SKM-1 treated with dmso at 0.1 percent for 144 hours (cell line): ENCODE results near the gene TMTC1.

Source experiments
- DNase-seq: peaks from one replicate; lab custom pipeline; 2025; ENCODE audit not compliant: unreplicated experiment; lab: John Stamatoyannopoulos, UW

Gene TMTC1

DNA sequence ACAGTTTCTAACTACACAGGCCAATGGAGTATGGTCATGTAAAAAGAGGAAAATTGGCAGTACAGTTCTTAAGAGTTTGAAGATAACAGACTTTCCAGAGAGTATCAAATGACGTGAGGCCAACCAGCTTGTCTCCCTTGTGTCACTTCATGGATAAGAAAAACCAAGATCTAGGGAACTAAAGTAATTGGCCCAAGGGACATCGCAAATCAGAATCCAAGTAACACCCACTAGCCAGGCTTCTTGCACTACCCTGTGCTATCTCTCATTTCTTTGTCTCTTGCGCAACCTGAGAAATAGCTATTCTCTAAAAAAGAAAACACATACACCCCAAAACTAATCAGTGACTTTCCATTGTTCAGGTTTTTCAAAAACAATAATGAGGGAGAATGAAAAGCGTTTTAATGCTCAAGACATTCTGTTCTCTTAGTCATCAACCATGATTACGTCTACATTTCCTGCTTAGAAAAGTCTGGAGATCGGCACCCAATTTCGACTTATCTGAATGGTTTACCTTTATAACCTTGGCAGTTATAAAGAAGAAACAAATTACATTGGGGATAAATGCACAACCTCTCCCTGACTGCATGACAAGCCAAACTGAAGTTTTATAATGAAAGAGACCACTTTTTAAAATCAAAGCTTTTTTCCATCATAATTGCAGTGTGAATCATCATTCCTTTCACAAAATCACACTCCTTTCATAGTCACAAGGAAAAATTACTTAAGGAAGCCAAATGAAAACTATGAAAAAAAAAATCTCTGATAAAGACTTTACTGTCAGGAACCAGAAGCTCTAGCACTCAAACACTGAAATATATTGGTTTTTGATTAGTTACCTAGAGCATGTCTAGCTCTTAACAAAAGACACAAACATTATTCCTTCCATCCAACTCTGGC, 42.1 kb downstream of the TMTC1 start:
- no peak for DNase-seq

DNA sequence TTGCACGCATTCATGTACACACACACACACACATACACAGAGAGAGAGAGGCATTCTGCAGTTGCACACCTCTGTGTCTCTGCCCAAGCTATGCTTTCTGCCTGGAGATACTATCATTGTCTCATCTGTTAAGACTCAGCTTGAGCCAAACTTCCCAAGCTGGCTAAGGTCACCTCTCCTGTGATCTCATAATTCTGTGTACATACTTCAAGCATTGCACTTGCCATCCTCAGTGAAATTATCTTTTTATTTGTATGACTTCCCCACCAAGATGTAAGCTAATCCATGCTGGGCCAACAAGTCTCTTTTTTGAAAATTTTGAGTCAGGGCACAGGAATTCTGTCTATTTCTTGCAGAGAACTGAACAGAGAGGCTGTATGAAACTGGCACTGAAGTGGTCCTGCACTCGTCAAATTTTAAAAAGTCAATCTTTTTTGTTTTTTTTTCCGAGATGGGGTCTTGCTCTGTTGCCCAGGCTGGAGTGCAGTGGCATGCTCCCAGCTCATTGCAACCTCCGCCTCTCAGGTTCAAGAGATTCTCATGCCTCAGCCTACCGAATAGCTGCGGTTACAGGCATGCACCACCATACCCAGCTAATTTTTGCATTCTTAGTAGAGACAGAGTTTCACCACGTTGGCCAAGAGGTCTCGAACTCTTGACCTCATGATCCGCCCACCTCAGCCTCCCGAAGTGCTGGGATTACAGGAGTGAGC, 44.3 kb downstream of the TMTC1 start:
- no peak for DNase-seq

DNA sequence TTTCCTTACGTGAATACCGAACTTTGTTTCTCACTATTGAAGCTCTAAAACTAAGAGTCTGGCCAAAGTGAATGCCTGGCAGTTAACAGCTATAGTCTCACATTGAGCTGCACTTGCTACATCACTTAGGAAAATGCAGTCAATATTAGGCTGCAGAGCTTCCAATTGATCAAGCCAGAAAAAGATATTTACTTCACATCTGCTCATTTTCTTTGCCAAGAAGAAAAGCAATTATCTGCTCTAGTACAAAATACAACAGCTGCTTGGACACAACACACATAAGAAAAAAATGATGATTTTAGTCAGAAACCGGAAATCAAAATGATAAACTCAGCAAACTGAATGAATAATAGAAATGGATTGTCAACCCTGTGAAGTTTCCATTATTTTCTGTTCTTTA, 45.4 kb downstream of the TMTC1 start:
- no peak for DNase-seq

DNA sequence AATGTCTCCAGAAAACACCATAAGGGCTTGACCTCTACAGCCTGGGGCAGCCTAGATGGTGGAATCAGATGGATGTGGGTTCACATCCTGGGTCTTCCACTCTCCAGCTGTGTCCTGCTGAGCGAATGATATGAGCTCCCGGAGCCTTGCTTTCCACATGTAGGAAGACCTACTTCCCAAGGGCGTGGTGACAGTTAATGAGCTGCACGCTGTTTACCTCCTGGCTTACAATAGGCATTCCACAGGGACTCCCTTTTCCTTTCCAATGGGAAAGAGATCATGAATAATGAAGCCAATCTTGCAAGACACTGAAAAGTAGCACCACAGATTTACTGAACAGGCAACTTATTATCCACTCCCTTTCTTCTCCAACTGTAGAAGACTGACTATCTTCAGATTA, 46.1 kb downstream of the TMTC1 start:
- no peak for DNase-seq

DNA sequence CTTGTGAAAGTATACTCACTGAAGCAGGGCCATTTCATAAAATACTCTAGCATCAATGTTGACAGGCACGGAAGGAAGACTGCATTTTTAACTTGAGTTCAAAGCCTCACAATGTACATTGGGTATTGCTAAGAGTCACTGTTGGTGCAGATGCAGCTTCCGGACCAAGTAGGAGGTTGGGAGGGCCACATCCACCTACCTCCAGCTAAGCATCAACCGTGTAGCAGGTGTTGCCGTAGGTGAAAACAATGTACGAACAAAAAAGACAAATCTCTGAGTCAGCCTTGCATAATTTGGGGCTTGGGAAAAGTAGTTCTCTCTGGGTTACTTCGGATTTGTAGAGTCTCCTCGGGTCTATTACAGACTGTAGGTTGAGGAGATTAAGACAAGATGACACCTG, 48.1 kb downstream of the TMTC1 start:
- DNase-seq, result no peak

DNA sequence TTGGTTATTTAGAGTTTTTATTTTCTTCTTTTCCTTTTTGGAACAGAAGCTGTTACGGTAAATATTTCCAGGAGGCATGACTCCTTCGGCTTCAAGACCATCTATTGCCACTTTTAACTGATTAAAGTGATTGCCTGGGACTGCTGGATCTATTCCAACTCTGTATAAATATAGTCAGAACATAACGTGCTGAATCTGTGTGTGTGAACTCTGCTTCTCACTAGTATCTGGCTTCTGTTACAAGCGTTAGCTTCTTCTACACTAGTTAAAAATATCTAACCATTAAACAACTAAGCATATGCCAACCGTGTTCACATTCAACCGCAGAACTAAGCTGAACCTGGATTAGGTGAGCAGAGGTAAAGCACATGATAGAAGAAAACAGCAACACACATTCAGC, 49.0 kb downstream of the TMTC1 start:
- no peak for DNase-seq

DNA sequence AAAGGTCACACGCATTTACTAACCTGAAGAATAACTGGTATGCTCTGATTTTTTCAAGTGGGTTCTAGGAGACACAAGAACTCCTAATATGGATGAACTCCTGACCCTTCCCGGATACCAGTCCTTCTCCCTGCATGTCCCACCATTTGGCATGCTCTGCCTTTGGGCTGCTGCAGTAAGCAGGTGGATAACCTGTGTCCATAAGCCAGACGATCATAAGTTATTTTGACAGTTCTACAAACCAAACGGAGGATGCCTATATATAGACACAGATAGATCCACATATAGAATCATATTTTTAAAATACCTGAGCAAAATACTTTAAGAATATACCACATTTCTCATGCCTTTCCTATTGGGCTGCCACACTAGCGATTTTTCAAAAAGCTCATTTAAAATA, 49.4 kb downstream of the TMTC1 start:
- DNase-seq, result no peak

DNA sequence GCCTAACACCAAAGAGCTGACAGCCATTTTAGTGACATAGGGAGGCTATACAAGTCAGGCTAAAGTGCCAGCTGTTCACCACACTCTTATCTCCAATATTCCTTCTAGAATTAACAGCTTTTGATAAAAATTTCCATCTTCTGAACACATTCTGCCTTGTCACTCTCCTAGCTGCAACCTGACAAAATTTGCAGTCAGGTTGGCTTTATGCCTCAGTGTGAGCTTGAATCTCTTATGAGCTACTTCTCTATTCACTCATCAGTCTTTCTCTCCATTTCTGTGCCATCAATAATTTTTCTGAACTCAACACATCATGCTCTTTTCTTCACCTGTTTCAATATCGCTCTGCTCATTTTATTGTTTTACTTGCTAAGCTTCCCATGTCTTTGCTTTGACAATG, 50.2 kb downstream of the TMTC1 start:
- DNase-seq, result no peak

DNA sequence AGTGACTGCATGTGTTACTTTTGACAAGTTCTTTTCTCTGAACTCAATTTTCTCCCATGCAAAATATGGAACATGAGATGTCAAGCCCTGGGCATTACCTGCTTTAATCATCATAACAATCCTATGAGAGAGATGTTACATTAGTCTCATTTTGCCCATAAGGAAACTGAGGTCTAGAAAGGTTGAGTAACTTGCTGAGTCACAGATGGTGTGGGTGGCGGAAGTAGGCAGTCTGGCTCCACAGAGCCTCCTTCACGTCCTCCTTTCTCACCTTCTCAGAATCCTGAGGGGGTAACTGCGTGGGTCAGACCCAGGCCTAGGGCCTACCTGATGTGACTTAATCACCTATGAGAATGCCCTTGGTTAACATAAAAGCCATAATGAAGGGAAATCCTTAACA, 50.7 kb downstream of the TMTC1 start:
- DNase-seq, result peak; percentile 28

DNA sequence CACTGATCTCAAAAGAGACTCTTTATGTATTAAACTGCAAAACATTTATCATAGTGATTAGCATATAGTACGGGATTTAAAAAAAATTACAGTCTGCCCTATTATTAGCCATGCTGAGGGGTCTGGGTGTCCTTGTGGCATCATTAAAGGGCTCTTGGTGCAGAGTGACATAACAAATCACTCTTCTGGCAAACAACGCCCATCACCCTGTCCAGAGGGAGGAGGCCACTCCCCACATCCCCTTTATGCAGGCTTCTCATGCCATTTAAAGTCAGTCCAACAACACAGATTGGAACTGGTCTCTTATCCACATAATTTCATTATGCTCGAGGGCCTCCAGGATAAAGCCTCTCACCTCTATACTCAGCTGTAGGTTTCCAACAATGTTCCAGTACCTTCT, 51.1 kb downstream of the TMTC1 start:
- DNase-seq, result no peak

DNA sequence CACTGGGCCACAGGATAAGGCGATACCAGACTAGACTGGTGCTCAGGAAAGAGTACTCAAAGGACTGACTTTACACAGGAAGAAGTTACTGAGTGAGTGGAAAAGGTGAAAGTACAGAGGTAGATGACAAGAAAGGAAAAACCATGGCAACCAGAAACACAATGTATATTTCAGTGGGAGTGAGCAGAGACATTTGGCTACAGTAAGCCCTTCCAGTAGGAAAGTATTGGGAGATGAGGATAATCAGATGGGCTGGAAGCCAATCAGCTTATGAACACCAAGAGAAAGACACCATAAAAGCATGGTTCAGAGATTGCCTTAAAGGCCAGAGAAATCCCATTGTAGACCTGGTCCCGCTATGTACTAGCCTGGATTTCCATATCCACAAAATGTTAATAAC, 51.6 kb downstream of the TMTC1 start:
- DNase-seq, result no peak

DNA sequence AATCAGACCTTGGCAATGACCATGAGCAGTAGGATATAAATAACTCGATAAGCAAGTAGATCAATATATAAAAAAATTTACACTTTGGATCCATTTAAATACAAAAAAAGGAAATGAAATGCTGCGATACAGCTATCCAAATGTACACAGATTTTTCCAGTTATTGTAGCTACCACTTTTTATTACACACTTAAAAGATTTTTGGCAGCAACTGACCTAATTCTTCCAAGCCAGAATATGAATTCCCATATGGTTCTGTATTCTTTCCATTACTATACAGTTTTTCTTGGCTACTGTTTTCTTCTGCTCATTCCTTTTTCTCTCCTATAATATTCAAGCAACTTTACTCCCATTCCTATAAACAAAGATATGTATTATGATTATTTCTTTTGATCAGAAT, 52.2 kb downstream of the TMTC1 start:
- no peak for DNase-seq

DNA sequence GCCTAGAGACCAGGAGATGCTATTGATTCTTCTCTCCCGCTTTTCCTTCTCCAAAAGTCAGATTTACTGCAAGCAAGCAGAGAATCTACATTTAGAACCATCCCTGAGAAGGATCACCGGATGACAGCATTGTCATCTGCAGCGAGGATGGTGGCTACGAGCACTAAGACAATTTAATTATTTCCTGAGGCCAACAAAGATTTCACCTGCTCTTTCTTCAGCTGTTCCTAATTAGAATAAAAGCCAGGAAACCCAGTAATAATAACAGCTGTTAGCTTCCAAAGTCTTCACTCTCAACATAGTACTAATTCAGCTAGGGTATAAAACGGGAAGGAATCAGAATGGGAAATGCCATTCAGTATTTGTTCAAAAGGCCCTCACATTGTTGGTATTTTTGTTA, 53.3 kb downstream of the TMTC1 start:
- no peak for DNase-seq

DNA sequence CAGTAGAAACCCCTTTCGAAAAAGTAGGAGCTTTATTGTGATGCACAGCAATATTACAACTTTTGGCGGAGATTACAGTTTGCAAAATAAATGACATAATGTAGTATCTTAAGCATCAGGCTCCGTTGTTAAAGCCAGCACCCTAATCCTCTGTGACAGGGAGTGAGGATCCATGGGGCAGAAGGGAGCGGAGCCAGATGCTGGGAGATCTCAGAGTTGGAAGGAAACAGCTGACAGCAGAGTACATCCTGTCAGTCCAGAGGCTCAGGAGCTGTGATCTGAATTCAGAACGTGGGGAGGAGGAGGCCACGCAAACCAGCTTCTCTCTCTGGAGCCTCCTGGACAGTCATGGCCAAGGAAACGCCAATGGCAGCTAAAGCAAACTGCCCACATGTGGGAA, 55.7 kb downstream of the TMTC1 start:
- DNase-seq, result no peak

DNA sequence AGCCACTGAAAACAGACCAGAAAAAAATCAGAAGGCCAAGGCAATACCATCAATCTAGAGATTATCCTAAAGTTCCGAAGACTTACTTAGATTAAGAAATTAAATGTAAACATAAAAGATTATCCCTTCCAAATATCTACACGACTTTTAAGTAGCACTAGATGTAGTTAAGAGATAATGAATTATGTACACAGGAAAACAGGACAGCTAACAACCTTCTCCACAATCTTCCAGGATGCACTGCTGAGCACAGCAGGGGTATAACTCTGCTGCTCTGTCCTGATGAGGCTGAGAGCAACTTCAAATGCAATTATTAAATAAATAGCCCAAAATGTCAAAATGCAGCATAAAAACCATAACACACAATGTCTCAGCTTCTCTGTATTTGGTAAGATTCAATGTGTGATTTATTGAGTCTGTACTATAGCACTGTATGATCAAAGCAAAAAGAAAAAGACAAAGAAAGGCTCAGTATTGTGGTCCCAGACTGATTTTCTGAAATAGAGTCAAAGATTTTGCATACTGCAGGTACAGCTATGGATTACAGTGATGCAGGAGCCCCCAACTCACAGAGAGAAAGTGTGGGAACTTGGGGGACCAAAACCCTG, 56.9 kb downstream of the TMTC1 start:
- no peak for DNase-seq

DNA sequence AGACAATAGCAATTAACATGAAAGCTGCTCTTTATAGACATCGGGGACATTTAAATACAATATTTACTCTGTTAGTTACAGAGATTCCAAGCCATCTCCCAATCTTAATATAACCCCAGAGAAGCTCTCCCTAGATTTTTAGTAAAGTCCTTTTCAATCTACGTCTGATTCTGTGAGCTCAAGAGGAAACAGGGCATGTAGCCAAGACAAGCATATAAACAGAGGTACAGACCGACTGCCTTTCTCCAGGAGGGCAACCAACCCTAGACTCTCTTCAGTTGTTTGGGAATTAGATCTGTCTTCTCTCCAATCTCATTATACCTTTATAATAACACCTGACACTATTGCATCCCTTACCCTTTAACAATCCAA, 57.4 kb downstream of the TMTC1 start:
- no peak for DNase-seq

DNA sequence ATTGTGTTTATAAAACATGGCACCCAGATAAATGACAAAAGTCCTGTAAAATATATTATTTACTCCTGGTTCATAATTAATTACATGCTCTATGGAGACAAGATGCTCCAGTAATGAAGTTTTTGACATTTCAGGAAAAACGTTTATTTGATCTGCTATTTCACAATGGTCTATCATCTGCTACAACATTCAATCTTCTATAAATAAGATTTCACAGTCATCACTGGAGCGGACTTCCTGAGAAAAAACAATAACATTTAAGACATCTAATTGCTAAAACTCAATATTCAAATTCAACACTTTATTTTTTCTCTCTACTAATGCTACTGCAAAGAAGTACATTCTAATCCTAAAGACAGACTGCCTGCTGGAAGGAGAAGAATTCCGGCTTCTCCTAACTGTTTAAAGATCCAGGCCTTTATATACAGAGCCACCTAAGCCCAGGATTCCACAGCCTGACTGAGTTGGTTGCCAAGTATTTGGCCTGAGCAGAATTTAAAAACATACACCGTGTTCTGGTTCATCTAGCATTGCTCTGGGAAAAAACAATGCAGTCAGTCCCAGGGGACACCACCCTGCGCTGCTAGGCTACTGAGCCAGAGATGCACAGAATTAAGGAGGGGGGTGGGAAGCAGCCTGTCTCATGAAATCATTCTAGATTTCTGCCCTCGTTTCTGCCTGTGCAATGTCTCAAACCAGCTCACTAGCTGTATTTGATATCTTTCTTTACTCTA, 58.0 kb downstream of the TMTC1 start:
- no peak for DNase-seq

DNA sequence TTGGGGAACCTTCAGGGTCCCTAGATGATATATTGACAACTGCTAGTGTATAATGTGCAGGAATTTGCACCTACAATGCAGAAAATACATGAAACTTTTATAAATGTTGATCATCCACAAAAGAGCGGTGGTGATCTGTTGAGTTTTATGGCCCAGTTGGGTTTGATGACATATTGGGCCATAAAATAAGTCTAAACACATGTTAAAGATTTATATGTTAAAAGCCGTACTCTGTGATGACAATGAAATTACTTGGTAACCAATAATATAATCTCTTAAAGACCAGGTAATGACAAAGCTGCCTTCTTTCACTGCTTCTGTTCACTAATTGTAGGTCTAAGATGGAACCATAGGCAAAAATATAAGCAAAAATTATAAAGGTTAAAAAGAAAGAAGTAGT, 61.6 kb downstream of the TMTC1 start:
- DNase-seq, result no peak

DNA sequence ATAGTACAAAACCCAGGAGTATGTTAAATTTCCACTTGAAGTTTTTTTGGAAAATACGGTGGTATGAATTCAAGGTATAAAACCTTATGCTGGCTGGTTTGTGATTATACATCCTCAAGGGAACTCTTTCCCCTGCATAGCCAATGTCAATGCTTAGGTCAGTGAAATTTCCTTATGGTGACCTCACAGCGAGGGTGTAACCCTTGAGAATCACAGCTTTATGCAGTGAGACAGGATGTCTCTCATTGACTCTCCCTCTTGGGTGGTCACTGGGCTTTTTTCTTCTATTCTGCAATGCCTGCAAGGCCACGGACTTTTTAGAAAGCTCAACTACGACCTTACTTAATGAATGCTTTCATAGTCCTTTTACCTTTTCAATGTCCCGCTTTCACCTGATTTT, 64.4 kb downstream of the TMTC1 start:
- DNase-seq, result no peak

DNA sequence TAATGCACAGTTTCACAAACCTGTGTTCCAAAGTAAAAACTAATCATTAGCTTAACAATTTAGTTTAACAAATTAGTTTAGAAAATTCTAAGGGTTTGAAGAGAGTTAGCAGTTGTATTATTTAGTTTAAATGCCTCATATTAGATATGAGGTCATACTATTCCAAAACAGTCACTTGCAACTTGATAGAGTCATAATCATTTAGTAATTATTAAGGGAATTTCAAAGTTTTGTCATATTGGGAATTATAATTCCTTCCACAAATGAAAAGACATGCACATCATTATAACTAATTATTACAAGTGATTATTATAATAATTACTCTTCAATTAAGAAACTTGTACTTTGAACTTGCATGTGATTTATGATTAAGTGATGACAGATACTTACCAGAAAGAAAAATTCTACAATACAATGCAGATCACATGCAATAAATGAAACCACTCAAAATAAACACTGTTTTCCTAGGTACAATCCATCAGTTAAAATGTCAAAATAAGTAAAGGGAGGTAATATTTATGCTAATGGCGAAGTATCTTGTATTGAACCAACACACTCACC, 66.1 kb downstream of the TMTC1 start:
- DNase-seq, result no peak

DNA sequence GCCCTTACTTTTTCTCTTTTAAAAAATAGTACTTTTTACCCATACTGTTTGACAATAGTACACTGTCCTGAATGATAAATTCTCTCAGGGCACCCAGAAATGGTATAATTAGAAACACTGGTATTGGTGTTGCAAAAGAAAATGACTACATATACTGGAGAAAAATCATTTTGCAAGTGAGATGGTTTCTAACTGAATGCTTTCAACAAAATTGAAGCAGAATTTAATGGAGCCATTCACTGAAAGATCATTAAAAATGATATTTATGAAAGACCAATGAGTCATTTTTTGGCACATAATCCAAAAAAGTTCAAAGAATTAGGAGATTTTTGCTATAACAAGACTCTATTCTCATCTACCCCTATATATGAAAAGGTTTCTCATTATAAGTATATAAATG, 68.8 kb downstream of the TMTC1 start:
- DNase-seq, result no peak
